Activated naive CD4-positive, alpha-beta T cell treated with anti-CD3 and anti-CD28 coated beads, Interleukin-2, amount 10 ng/mL, durations not matched to agents 5 hours and 36 hours (primary cell): ENCODE measurements around the gene DOCK7. TPM values are rescaled to one million over a fixed set of nuclear protein-coding genes. Genes with fewer than 3 reads are reported as not detected.

Experiments used
- total RNA-seq, 2 experiments: library from RNA; stranded (reverse); gene quantifications; one replicate each; pipeline ENCODE4 v1.2.3, GENCODE V29; 2021

Gene DOCK7
- total RNA-seq, result 10 to 100 TPM in 1 of 2 experiments, 1 to 10 TPM in 1; 6.5 to 10.7 TPM

GRCh38 chr1:62687903-62688686, at the start of gene DOCK7:
DOCK7 (minus strand) TSS chr1:62688386; CDS start chr1:62688264, 122 bp downstream.

GRCh38 chr1:62597281-62597680, 90.9 kb downstream of the DOCK7 start, which contains the start of gene ANGPTL3:
ANGPTL3 (plus strand) TSS chr1:62597520; CDS start chr1:62597567, 47 bp downstream.

DNA sequence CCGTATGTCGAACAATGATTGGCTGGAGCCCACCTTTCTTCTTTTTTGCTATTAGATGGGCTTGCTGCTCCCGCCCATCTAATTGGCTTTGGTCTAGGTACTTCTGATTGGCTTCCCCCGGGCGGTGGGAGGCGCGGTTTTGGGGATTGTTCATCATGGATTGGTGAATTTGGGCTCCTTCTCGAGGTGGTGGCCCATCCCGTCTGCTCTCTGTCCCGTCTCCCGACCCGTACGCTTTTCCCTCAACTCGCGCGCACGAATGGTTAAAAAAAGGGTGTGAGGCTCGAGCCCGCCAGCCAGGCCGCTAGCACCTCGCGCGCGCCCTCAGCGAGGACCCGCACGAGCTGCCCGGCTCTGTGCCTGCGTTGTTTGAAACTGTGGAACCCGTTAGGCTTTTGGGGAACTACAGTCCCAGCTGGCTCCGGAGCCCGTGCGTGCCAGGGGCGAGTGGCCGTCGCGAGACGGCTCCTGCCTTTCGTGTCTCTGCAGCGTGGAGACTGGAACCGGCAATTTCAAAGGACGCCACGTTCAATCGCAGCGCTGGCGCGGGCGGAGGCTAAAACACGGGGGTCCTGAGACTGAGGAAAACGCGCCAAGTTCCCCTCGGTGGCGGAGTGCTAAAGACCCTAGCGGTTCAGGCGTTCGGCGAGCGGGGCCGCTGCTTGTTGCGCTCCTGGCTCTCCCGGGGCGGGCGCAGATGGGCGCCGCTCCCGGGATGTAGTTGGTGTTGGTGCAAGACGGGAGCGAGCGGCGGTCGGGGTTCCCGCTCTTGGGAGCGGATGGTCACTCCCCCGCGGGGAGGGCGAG, 251.5 kb downstream of the DOCK7 start, which contains the start of gene USP1:
Gene USP1, plus strand, starts transcription at position 584 of the 807 bp plus-strand sequence. CDS start 2,819 bp downstream, outside the sequence.

Other genes starting within 250 kb of the DOCK7 start
- not detected for gene ANGPTL3, start 90.9 kb downstream of the DOCK7 start, total RNA-seq
- 10 to 100 TPM; 11.2 to 11.5 TPM for gene ATG4C, start 95.7 kb upstream of the DOCK7 start, total RNA-seq